Measurements from ENCODE around the gene MARCHF3.

The MARCHF3 gene

DNA sequence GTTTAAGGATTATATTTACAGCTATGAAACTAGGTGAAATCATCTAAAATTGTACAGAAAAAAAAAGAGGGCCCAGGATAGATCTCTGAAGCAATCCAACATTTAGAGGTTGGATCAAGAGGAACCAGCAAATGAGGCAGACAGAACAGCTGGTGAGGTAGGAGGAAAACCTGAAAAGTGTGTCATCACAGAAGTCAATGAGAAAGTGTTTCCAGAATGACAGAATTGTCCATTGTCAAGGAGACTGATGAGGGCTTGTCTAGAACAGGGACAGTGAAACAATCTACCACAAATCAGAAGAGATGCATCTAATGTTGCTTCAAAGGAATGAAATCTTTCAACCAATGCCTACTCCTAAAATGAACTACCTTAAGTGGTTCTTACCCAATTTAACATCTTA is 36.4 kb upstream of the MARCHF3 start:
- no peak overlapping the region for H3K27ac ChIP-seq
- no peaks in the 10 kb centered on the region for H3K9me3 ChIP-seq (ENCODE audit: control insufficient read depth, low read length)
- no peaks in the 10 kb centered on the region for H3K4me1 ChIP-seq
- no peak overlapping the region for H3K9ac ChIP-seq
- H3K4me3 ChIP-seq (ENCODE audit: low read depth, low read length): no peak overlapping the region
- H3K4me2 ChIP-seq (ENCODE audit: low read length): no peak overlapping the region
- TF ChIP-seq, protein P1, sequence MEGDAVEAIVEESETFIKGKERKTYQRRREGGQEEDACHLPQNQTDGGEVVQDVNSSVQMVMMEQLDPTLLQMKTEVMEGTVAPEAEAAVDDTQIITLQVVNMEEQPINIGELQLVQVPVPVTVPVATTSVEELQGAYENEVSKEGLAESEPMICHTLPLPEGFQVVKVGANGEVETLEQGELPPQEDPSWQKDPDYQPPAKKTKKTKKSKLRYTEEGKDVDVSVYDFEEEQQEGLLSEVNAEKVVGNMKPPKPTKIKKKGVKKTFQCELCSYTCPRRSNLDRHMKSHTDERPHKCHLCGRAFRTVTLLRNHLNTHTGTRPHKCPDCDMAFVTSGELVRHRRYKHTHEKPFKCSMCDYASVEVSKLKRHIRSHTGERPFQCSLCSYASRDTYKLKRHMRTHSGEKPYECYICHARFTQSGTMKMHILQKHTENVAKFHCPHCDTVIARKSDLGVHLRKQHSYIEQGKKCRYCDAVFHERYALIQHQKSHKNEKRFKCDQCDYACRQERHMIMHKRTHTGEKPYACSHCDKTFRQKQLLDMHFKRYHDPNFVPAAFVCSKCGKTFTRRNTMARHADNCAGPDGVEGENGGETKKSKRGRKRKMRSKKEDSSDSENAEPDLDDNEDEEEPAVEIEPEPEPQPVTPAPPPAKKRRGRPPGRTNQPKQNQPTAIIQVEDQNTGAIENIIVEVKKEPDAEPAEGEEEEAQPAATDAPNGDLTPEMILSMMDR (IDR thresholded peaks at IDR 0.05): no peak
- no peaks in the 10 kb centered on the region for H3K27me3 ChIP-seq (ENCODE audit: control insufficient read depth, insufficient read depth, low read length)
- no peaks in the 10 kb centered on the region for H3K36me3 ChIP-seq (ENCODE audit: control insufficient read depth, insufficient read depth, low read length)
- H2AFZ ChIP-seq: no peak overlapping the region
- no peaks in the 10 kb centered on the region for H3K79me2 ChIP-seq

- H3K79me2 ChIP-seq: no peaks in the 10 kb centered on the region
- H3K36me3 ChIP-seq (ENCODE audit: control insufficient read depth, insufficient read depth, low read length): no peaks in the 10 kb centered on the region
- no peak overlapping the region for H3K4me2 ChIP-seq (ENCODE audit: low read length)
- no peak overlapping the region for H3K4me3 ChIP-seq (ENCODE audit: low read depth, low read length)
- H3K27ac ChIP-seq: no peak overlapping the region
- H3K4me1 ChIP-seq: no peaks in the 10 kb centered on the region
- H3K9me3 ChIP-seq (ENCODE audit: control insufficient read depth, low read length): no peaks in the 10 kb centered on the region
- H3K27me3 ChIP-seq (ENCODE audit: control insufficient read depth, insufficient read depth, low read length): no peaks in the 10 kb centered on the region
- TF ChIP-seq, protein P1 (IDR thresholded peaks at IDR 0.05): no peak
- H3K9ac ChIP-seq: no peak overlapping the region
- no peak overlapping the region for H2AFZ ChIP-seq
Measured at GRCh38 chr5:127064253-127064840, 34.0 kb upstream of the MARCHF3 start.

GRCh38 chr5:127063257-127063913 is 33.0 kb upstream of the MARCHF3 start:
- no peaks in the 10 kb centered on the region for H3K79me2 ChIP-seq
- no peaks in the 10 kb centered on the region for H3K4me1 ChIP-seq
- TF ChIP-seq, protein P1 (IDR thresholded peaks at IDR 0.05): no peak

GRCh38 chr5:127061956-127062355 is 31.6 kb upstream of the MARCHF3 start:
- no peak overlapping the region for H3K27ac ChIP-seq
- H3K36me3 ChIP-seq (ENCODE audit: control insufficient read depth, insufficient read depth, low read length): no peaks in the 10 kb centered on the region
- H3K27me3 ChIP-seq (ENCODE audit: control insufficient read depth, insufficient read depth, low read length): no peaks in the 10 kb centered on the region
- no peak overlapping the region for H3K9ac ChIP-seq
- no peak overlapping the region for H2AFZ ChIP-seq
- H3K4me2 ChIP-seq (ENCODE audit: low read length): no peak overlapping the region
- no peaks in the 10 kb centered on the region for H3K9me3 ChIP-seq (ENCODE audit: control insufficient read depth, low read length)
- no peaks in the 10 kb centered on the region for H3K4me1 ChIP-seq
- H3K4me3 ChIP-seq (ENCODE audit: low read depth, low read length): no peak overlapping the region
- no peaks in the 10 kb centered on the region for H3K79me2 ChIP-seq
- TF ChIP-seq, protein P1 (IDR thresholded peaks at IDR 0.05): no peak

More at GRCh38 chr5:127063257-127063913, 33.0 kb upstream of the MARCHF3 start:
- Histone ChIP-seq H3K4me3 (ENCODE audit: low read depth, low read length) (no peak overlapping the region), H3K9ac (no peak overlapping the region), H3K27ac (no peak overlapping the region), H3K9me3 (ENCODE audit: control insufficient read depth, low read length) (no peaks in the 10 kb centered on the region), H3K4me2 (ENCODE audit: low read length) (no peak overlapping the region), H2AFZ (no peak overlapping the region), H3K27me3 (ENCODE audit: control insufficient read depth, insufficient read depth, low read length) (no peaks in the 10 kb centered on the region), H3K36me3 (ENCODE audit: control insufficient read depth, insufficient read depth, low read length) (no peaks in the 10 kb centered on the region)

- H3K4me2 ChIP-seq (ENCODE audit: low read length): no peak overlapping the region
- no peak overlapping the region for H3K4me3 ChIP-seq (ENCODE audit: low read depth, low read length)
- TF ChIP-seq, protein P1 (IDR thresholded peaks at IDR 0.05): no peak
Measured at GRCh38 chr5:127061537-127061936, 31.2 kb upstream of the MARCHF3 start.

More at GRCh38 chr5:127061537-127061936, 31.2 kb upstream of the MARCHF3 start:
- Histone ChIP-seq H3K79me2 (no peaks in the 10 kb centered on the region), H3K9me3 (ENCODE audit: control insufficient read depth, low read length) (no peaks in the 10 kb centered on the region), H3K27ac (no peak overlapping the region), H3K36me3 (ENCODE audit: control insufficient read depth, insufficient read depth, low read length) (no peaks in the 10 kb centered on the region), H3K4me1 (no peaks in the 10 kb centered on the region), H2AFZ (no peak overlapping the region), H3K27me3 (ENCODE audit: control insufficient read depth, insufficient read depth, low read length) (no peaks in the 10 kb centered on the region), H3K9ac (no peak overlapping the region)
